ENCODE results near the gene SIGLEC7.

The SIGLEC7 gene

GRCh38 chr19:51119101-51119500 lies 23.0 kb upstream of the SIGLEC7 start:
- DNase-seq = no peak

GRCh38 chr19:51119611-51120010 lies 22.5 kb upstream of the SIGLEC7 start:
- no peak for DNase-seq

DNA sequence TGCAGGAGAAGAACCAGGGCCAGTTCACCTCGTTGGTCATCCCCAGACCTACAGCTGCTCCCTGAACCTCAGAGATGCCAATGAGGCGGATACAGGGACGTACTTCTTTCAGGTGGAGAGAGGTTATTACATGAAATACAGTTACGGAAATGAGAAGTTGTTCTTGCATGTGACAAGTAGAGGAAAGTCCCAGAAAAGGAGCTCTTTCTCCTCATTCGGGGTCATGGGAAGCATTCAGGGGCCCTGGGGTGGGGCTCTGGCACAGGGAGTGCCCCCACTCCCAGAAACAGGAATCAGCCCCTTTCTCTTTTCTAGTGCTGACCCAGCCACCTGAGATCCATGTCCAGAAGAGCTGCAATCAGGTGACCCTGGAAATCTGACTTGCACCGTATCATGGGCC lies 21.9 kb upstream of the SIGLEC7 start:
- no peak for DNase-seq

DNA sequence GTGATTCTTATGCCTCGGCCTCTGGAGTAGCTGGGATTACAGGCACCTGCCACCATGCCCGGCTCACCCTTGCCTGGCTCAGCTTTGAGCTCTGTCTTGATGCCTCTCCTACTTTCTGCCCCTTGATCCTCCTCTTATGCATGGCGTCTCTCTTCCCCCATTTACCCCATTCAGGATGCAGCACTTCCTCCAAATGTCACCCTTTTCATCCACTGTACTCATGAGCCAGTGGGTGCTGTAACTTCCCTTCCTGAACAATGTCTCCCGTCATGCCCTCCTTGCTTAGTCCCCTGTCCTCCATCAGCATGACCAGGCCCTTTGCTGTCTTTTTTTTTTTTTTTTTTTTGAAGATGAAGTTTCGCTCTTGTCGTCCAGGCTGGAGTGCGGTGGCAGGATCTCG lies 20.8 kb upstream of the SIGLEC7 start:
- DNase-seq = peak; percentile 5 to 17

DNA sequence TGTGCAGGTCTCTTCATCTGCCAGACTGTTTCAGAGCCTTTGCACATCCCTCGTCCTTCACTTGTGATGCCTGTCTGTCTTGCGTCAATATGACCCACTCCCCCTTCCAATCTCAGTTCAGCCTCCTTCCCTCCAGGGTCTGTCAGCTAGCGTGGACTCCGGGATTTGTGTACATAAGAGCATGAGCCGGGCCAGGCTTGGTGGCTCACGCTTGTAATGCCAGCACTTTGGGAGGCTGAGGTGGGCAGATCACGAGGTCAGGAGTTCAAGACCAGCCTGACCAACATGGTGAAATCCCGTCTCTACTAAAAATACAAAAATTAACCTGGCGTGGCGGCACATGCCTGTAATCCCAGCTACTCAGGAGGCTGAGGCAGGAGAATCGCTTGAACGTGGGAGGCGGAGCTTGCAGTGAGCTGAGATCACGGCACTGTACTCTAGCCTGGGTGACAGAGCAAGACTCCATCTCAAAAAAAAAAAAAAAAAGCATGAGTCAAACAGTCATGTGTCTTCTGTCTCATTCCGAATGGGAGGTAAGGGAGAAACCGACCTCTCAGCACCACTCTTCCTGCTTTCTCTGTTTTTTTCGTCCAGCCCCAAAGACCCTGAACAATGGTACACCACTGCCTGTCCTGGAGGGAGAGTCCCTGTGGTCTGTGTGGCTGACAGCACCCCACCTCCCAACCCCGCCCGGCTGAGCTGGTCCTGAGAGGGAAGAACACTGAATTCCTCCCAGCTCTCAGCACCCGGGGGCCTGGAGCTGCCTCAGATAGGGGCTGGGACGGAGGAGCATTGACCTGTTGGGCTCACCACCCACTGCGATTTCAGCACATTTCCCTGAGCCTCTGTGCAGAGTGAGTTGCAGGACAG lies 19.8 kb upstream of the SIGLEC7 start:
- DNase-seq = no peak

GRCh38 chr19:51123381-51123800 lies 18.7 kb upstream of the SIGLEC7 start:
- DNase-seq = peak; percentile 29 to 35

DNA sequence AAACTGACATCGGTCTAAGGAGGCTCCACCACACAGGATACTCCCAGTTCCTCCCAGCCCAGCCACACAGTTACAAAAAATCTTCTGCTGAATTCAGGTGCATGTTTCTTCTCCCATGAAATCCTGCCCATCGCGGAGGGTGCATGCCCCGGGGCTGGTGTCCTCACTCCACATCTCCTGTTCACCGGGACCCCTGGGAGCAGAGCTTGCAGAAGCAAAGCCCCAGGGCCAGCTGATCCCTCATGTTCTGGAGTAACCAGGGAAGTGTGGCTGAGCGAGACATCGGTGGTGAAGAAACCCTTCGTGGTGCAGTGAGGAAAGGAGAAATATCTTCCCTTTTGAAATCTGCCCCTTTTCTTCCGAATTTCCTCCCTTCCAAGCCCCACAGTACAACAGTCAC lies 18.3 kb upstream of the SIGLEC7 start:
- DNase-seq = no peak

DNA sequence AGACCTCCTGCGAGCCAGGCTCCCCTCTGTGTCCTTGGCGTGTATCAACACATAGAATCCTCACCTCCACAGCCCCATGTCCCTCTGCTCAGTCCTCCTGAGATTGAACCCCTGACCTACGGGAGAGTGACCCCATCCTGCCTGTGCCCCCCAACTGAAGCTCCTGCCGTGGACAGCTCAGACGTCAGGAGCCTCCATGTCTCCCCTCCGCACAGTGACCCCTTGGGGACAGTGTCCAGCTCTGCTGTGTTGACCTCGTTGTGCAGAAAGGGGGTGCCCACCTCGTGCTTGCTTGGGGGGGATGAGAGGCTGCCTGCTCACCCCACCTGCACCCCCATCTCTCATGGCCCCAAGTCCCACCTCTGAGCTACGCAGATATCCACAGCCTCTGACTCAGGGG lies 17.9 kb upstream of the SIGLEC7 start:
- no peak for DNase-seq

GRCh38 chr19:51124729-51125128 lies 17.4 kb upstream of the SIGLEC7 start, which contains the start of gene SIGLEC9:
SIGLEC9 (plus strand) TSS chr19:51124906; CDS start chr19:51124975, 69 bp downstream.
- no peak for DNase-seq

- no peak for DNase-seq
Measured at GRCh38 chr19:51125421-51126075, 16.6 kb upstream of the SIGLEC7 start.

GRCh38 chr19:51127032-51127431 lies 15.1 kb upstream of the SIGLEC7 start:
- no peak for DNase-seq

GRCh38 chr19:51127755-51128154 lies 14.3 kb upstream of the SIGLEC7 start:
- peak; percentile 20 to 36 for DNase-seq

GRCh38 chr19:51128227-51128626 lies 13.9 kb upstream of the SIGLEC7 start:
- no peak for DNase-seq

GRCh38 chr19:51129716-51130115 lies 12.4 kb upstream of the SIGLEC7 start:
- DNase-seq = no peak

DNA sequence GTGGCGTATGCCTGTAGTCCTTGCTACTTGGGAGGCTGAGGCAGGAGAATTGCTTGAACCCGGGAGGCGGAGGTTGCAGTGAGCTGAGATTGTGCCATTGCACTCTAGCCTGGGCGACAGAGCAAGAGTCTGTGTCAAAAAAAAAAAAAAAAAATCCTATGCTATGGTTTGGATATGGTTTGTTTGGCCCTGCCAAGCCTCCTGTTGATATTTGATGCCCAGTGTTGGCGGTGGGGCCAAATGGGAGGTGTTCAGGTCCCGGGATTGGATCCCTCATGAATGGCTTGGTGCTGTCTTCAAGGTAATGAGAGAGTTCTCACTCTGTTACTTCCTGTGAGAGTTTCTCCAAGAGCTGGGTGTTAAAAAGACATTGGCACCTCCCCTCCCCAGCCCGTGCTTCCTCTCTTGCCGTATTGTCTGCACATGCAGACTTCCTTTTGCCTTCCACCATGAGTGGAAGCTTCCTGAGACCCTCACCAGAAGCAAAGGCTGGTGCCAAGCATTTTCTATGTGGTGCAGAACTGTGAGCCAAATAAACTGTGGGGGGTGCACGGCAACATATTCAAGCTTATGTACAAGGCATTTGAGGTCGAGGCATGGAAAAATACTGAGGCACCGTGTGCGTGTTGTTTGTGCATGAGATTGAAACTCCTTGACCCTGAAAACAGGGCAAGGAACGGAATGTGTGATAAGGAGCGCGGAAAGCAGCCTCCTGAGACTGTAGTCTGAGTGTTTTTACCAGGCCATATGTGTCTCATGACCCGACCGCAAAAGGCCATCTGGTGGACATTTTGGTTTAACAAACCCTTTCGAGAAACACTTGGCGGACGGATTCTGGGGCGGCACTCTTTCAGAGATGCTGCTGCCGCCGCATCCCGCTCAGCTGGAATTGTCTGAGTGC lies 10.1 kb upstream of the SIGLEC7 start:
- DNase-seq = no peak

GRCh38 chr19:51135004-51135403 lies 7.1 kb upstream of the SIGLEC7 start:
- DNase-seq = no peak

DNA sequence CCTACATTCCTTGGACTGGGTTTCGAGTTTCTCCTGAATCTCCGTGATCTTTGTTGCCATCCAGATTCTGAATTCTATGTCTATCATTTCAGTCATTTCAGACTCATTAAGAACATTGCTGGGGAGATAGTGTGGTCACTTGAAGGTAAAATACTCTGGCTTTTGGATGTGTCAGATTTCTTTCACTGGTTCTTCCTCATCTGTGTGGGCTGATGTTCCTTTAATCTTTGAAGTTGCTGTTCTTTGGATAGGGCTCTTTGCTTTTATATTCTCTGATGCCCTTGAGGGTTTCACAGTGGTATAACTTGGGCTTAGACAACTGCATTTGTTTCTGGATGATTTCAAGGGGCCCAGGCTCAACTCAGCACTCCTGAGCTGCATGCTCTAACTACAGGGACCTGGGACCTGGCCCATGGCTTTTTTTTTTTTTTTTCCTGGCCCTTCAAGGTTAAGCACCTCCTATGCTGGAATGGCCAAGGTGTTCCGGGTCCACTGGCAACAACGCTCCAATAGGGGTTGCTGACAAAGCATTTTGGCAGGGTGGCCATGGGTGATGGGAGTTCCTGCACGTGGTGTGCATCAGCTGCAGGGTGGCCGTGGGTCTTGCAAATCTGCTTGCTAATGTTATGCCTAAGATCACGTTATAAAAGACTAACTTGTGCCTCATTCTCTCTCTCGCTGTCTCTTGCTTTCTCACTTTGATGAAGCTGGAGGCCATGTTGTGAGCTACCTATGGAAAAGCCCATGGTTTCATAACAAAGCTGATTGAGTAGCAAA lies 5.9 kb upstream of the SIGLEC7 start:
- DNase-seq = no peak

GRCh38 chr19:51136851-51137551 lies 5.1 kb upstream of the SIGLEC7 start:
- DNase-seq = peak; percentile 71 to 78

DNA sequence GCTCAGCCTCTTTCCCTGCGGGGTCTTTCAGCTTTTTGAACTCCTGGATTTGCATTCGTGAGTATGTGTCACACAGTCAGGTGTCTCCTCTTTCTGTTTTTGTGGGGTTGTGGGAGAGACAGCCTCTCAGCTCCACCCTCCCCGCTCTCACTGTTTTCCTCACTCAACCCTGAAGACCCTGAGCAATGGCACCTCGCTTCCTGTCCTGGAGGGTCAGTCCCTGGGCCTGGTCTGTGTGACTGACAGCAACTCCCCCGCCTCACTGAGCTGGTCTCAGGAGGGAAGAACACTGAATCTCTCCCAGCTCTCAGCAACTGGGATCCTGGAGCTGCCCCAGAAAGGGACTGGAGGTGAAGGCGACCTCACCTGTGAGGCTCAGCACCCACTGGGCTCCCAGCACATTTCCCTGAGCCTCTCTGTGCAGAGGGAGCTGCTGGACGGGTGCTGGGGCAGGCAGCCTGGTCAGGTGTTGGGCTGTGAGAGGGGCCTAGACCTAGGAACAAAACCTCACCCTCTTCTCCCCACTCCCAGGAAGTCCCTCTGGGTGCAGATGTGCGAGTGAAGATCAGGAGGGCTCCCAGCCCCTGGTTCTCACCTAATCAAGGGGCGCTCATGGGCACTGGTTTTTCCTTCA lies 4.2 kb upstream of the SIGLEC7 start:
- DNase-seq = no peak

DNA sequence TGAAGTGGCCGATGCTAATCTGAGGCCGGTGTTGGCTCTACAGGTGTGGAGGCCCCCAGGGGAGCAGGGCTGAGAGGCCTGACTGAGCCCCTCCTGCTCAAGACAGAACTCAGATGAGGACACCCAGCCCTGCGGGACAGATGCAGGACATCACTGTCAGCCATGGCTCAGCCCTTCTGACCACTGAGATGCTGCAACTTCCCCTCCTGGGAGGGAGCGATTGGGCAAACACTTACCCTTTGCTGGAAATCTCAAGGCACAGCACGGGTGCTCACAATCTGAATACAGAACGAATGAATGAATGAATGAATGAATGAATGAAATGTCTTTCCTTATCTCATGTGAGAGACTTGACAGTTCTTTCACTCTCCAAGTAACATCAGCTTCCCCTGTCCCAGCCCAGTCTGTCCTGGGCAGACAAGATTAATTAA lies 3.5 kb upstream of the SIGLEC7 start:
- DNase-seq = peak; percentile 83 to 89

All from AML-193 (cell line).